Karpas-422 (cell line): Measurements from ENCODE around the gene CNPPD1. TPM values are rescaled to one million over a fixed set of nuclear protein-coding genes. Genes with fewer than 3 reads are reported as not detected.

ENCODE experiments used
- DNase-seq: peaks from one replicate; pipeline ENCODE4 v3.0.0-alpha.2; 2015
- H2AFZ ChIP-seq: fragments of 200-600 bp; sonication (generic); 2 replicates; pipeline ENCODE4 v1.6.1; 2014; ENCODE audit warnings: antibody characterized with exemption, low read length, mixed read lengths
- H3K27ac ChIP-seq: fragments of 200-600 bp; sonication (generic); 2 replicates; pipeline ENCODE4 v1.5.1; 2014; ENCODE audit warnings: mild to moderate bottlenecking, low read length, moderate library complexity
- H3K27me3 ChIP-seq: fragments of 200-600 bp; sonication (generic); 2 replicates; pipeline ENCODE4 v1.6.1; 2014; ENCODE audit warnings: low read length, mixed read lengths
- H3K36me3 ChIP-seq: fragments of 200-600 bp; sonication (generic); 2 replicates; pipeline ENCODE4 v1.6.1; 2014; ENCODE audit warnings: low read length, mixed read lengths; ENCODE audit not compliant: insufficient read depth
- H3K4me1 ChIP-seq: fragments of 200-600 bp; sonication (generic); 2 replicates; pipeline ENCODE4 v1.6.1; 2014; ENCODE audit warnings: mild to moderate bottlenecking, low read length, mixed read lengths
- H3K4me2 ChIP-seq: fragments of 200-600 bp; sonication (generic); 2 replicates; pipeline ENCODE4 v1.6.1; 2014; ENCODE audit warnings: low read length, low read depth, mild to moderate bottlenecking; ENCODE audit not compliant: poor library complexity, severe bottlenecking
- H3K4me3 ChIP-seq: fragments of 200-600 bp; sonication (generic); 2 replicates; pipeline ENCODE4 v1.5.1; 2014; ENCODE audit warnings: mild to moderate bottlenecking, antibody characterized with exemption, low read length, mixed read lengths
- H3K79me2 ChIP-seq: fragments of 200-600 bp; sonication (generic); 2 replicates; pipeline ENCODE4 v1.6.1; 2014; ENCODE audit warnings: mild to moderate bottlenecking, low read length, mixed read lengths
- H3K9ac ChIP-seq: fragments of 200-600 bp; sonication (generic); 2 replicates; pipeline ENCODE4 v1.6.0; 2014; ENCODE audit warnings: low read length
- H3K9me2 ChIP-seq: fragments of 200-600 bp; sonication (generic), shearing (Covaris generic); replicated peaks from 2 replicates; pipeline ENCODE4 v1.6.0; 2014; ENCODE audit warnings: mild to moderate bottlenecking, low read length, moderate library complexity; ENCODE audit not compliant: insufficient read depth
- H3K9me3 ChIP-seq: fragments of 300-700, 200-600 bp; sonication (generic); 2 replicates; pipeline ENCODE4 v1.6.1; 2014; ENCODE audit warnings: low read length, mixed read lengths
- H4K20me1 ChIP-seq: fragments of 200-600 bp; sonication (generic); 2 replicates; pipeline ENCODE4 v1.6.1; 2014; ENCODE audit warnings: mild to moderate bottlenecking, antibody characterized with exemption, low read length, low read depth; ENCODE audit not compliant: insufficient read depth
- total RNA-seq: library from RNA; depleted of rRNA; stranded (reverse); fragments of >200 nt; shearing (Covaris generic); gene quantifications from 2 replicates; pipeline ENCODE4 v1.2.3, GENCODE V29; 2014; ENCODE audit warnings: low replicate concordance

The CNPPD1 gene
- total RNA-seq, 1 experiment from 2014 or later, result 38.7 TPM

DNA sequence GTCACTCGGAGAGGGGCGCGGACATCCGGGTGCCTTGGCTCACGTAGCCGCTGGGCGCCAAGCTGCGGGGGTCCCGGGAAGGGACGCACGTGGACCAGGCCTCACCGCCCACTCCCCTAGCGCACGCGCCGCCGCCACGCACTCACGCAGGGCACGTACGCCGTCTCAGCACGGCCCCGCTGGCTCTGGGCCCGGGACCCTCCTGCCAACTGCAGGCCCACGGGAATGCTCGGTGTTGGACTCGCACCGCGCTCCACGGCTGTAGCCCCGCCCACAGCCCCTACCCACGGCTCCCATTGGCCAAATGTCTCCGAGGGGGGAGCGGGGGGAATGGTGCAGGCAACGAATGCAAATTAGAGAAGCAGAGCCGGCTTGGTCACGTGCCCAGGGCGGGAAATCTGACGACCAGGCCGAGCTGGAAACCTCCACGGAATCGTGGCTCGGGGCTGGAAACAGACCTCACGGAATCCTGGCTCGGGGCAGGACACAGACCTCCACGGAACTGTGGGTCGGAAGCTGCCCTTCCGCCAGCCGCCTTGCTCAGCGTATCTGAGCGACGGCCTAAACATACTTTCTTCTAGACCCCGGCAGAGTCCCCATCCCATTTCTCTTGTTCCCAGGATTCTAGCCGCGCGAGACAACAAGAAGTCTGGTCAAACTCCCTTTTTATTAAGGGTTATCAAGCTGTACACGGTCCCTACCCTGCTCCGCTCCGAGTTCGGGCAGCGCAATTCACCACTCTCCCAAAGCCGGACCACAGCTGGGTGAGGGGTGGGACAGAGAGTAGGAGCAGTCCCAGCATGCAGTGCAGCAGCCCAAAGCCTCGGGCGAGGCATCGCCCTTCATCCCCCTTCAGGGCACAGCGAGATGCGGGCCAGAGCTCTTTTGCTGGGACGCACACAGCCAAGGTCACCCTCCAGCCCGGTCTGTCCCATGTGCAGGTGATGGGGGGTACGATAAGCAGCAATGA lies 42.3 kb upstream of the CNPPD1 start, which contains the start of gene ABCB6:
Gene ABCB6, minus strand, starts transcription at position 227 of the 970 bp plus-strand sequence. CDS start 285 bp downstream, outside the sequence.
- DNase-seq, result peak; percentile 98
- peak within 1 kb of the TSS; percentile 75 for H3K4me3 ChIP-seq
- no peaks in the 10 kb centered on the region for H3K9me2 ChIP-seq
- H3K27me3 ChIP-seq, result no peaks in the 10 kb centered on the region
- peak within 1 kb of the TSS; percentile 51; the same call in 1 of the 2 replicates for H3K27ac ChIP-seq
- peak within 1 kb of the TSS; percentile 80 for H3K9ac ChIP-seq
- no peaks in the 10 kb centered on the region for H3K9me3 ChIP-seq
- H3K4me2 ChIP-seq, result peak within 1 kb of the TSS; percentile 82
- H4K20me1 ChIP-seq, result no peaks in the 10 kb centered on the region
- H3K79me2 ChIP-seq, result peaks cover 27% of the 10 kb centered on the region
- H3K36me3 ChIP-seq, result peaks cover 21% of the 10 kb centered on the region; the same call in 1 of the 2 replicates
- H3K4me1 ChIP-seq, result peaks cover 26% of the 10 kb centered on the region
- no peak within 1 kb of the TSS for H2AFZ ChIP-seq

DNA sequence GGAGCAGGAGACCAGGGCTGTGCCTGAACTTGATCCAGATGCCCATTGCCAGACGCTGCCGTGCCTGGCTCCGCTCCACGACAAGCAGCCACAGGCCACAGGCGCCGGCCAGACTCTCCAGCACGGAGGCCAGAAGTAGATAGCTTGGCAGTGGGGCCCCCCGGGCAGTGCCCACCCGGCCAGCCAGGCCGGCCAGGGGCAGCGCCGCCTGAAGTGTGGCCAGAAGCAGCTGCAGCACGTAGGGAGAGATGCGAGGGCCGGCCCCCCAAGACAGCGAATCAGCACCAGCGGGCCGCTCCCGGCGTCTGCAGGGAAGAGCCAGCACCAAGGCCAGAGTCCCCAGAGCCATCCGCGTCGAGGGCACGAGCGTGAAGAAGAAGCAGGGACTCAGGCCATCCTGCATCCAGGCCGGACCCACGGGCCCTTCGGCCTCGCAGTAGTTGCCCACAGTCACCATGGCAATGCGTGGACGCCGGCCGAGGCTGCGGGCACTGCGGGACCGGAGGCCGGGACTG lies 41.5 kb upstream of the CNPPD1 start:
- H3K27me3 ChIP-seq, result no peaks in the 10 kb centered on the region
- no peaks in the 10 kb centered on the region for H3K9me2 ChIP-seq
- DNase-seq, result no peak
- H3K4me2 ChIP-seq, result peak overlapping the region; percentile 82
- H3K79me2 ChIP-seq, result peaks cover 27% of the 10 kb centered on the region
- H3K4me3 ChIP-seq, result peak overlapping the region; percentile 75
- no peak overlapping the region for H2AFZ ChIP-seq
- H3K4me1 ChIP-seq, result peaks cover 26% of the 10 kb centered on the region
- H3K27ac ChIP-seq, result peak overlapping the region; percentile 51; the same call in 1 of the 2 replicates
- peaks cover 24% of the 10 kb centered on the region; the same call in 1 of the 2 replicates for H3K36me3 ChIP-seq
- H4K20me1 ChIP-seq, result no peaks in the 10 kb centered on the region
- H3K9ac ChIP-seq, result peak overlapping the region; percentile 80
- H3K9me3 ChIP-seq, result no peaks in the 10 kb centered on the region

- Histone ChIP-seq H3K79me2 (peaks cover 27% of the 10 kb centered on the region), H3K9me2 (no peaks in the 10 kb centered on the region), H3K4me3 (no peak overlapping the region), H3K27me3 (no peaks in the 10 kb centered on the region), H3K4me2 (no peak overlapping the region), H3K9me3 (no peaks in the 10 kb centered on the region), H2AFZ (no peak overlapping the region), H4K20me1 (no peaks in the 10 kb centered on the region), H3K36me3 (peaks cover 28% of the 10 kb centered on the region), H3K27ac (no peak overlapping the region), H3K9ac (no peak overlapping the region), H3K4me1 (peaks cover 26% of the 10 kb centered on the region)
- DNase-seq, result no peak
Measured at GRCh38 chr2:219216535-219216915, 39.8 kb upstream of the CNPPD1 start.

DNA sequence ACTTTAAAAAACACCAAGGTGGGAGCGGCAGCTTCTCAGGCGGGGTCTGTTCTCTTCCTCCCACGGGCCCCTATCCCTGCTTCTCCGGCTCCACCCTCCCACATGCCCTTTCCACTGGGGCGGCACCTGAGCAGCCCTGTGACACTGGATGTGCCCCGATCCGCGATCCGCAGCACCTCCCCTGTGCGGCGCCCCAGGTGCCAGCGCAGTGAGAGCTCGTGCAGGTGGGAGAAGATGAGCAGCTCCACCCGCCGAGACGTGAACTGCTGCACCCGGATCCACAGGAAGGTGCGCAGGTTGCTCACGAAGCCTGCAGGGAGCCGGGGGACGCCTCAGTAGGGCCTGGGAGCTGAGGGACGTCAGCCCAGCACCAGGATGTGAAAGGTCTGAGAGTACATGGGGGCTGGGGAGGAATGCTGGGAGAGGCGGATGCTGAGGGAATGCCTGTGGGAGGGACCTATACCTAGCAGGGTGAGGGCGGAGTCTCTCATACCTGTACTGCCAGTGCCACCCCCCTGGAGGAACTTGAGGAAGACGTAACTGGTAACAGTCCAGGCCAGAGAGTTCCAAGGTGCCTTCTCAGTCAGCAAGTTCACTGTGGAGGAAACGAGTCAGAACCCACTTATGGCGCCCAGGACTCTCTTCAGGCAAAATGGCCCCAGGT lies 39.3 kb upstream of the CNPPD1 start:
- no peak overlapping the region for H2AFZ ChIP-seq
- H3K9me2 ChIP-seq, result no peaks in the 10 kb centered on the region
- no peak overlapping the region for H3K27ac ChIP-seq
- H3K9ac ChIP-seq, result no peak overlapping the region
- H3K27me3 ChIP-seq, result no peaks in the 10 kb centered on the region
- H3K4me1 ChIP-seq, result peaks cover 26% of the 10 kb centered on the region
- no peaks in the 10 kb centered on the region for H4K20me1 ChIP-seq
- no peak overlapping the region for H3K4me3 ChIP-seq
- peaks cover 28% of the 10 kb centered on the region for H3K36me3 ChIP-seq
- H3K79me2 ChIP-seq, result peaks cover 27% of the 10 kb centered on the region
- no peak for DNase-seq
- H3K4me2 ChIP-seq, result no peak overlapping the region
- H3K9me3 ChIP-seq, result no peaks in the 10 kb centered on the region

- no peaks in the 10 kb centered on the region for H3K9me2 ChIP-seq
Measured at GRCh38 chr2:219214786-219215185, 38.1 kb upstream of the CNPPD1 start.

DNA sequence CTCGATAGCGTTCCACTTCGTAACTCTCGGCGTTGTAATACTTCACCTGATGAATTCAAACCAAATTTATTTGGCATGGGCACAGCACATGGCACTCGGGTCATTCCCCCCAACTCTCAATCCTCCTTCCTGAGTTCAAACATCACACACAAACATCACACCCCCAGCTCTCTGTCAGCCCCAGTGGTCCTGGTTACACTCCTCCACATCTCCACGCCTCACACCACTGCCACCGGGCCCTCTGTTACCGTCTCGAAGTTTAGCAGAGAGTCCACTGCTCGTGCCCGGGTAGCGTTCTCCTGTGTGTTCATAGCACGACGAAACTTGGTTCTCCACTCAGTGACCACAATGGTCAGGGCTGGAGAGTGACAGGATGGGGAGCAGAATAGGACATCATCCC lies 37.4 kb upstream of the CNPPD1 start:
- no peaks in the 10 kb centered on the region for H3K9me3 ChIP-seq
- no peak overlapping the region for H3K4me2 ChIP-seq
- H3K4me3 ChIP-seq, result no peak overlapping the region
- peaks cover 27% of the 10 kb centered on the region for H3K79me2 ChIP-seq
- H3K9me2 ChIP-seq, result no peaks in the 10 kb centered on the region
- H3K27ac ChIP-seq, result no peak overlapping the region
- H2AFZ ChIP-seq, result no peak overlapping the region
- peaks cover 23% of the 10 kb centered on the region for H3K36me3 ChIP-seq
- no peaks in the 10 kb centered on the region for H4K20me1 ChIP-seq
- no peak overlapping the region for H3K9ac ChIP-seq
- peaks cover 24% of the 10 kb centered on the region for H3K4me1 ChIP-seq
- no peak for DNase-seq
- no peaks in the 10 kb centered on the region for H3K27me3 ChIP-seq

More at GRCh38 chr2:219214786-219215185, 38.1 kb upstream of the CNPPD1 start:
- no peaks in the 10 kb centered on the region for H3K9me3 ChIP-seq
- H3K4me2 ChIP-seq, result no peak overlapping the region
- no peak overlapping the region for H2AFZ ChIP-seq
- H4K20me1 ChIP-seq, result no peaks in the 10 kb centered on the region
- no peaks in the 10 kb centered on the region for H3K27me3 ChIP-seq
- peaks cover 27% of the 10 kb centered on the region for H3K79me2 ChIP-seq
- no peak overlapping the region for H3K27ac ChIP-seq
- no peak overlapping the region for H3K4me3 ChIP-seq
- peaks cover 26% of the 10 kb centered on the region for H3K4me1 ChIP-seq
- H3K36me3 ChIP-seq, result peaks cover 28% of the 10 kb centered on the region
- no peak for DNase-seq
- no peak overlapping the region for H3K9ac ChIP-seq

- Histone ChIP-seq H3K36me3 (peaks cover 27% of the 10 kb centered on the region), H3K27ac (no peak overlapping the region), H3K9me3 (no peaks in the 10 kb centered on the region), H2AFZ (no peak overlapping the region), H3K4me2 (no peak overlapping the region), H3K9ac (no peak overlapping the region), H3K27me3 (no peaks in the 10 kb centered on the region), H3K4me1 (peaks cover 20% of the 10 kb centered on the region), H3K4me3 (no peak overlapping the region), H3K9me2 (no peaks in the 10 kb centered on the region), H4K20me1 (no peaks in the 10 kb centered on the region), H3K79me2 (peaks cover 27% of the 10 kb centered on the region)
- peak; percentile 16 for DNase-seq
Measured at GRCh38 chr2:219213486-219214071, 36.9 kb upstream of the CNPPD1 start.
